Mesothelial cell of epicardium (in vitro differentiated cells): ENCODE results near the gene KIR2DL3. TPM values are rescaled to one million over a fixed set of nuclear protein-coding genes. Genes with fewer than 3 reads are reported as not detected.

Experiments used
- DNase-seq, 2 experiments: peaks; one replicate each; pipeline ENCODE4 v3.0.0; 2021; ENCODE audit warnings: low spot score in 2 of 2; ENCODE audit not compliant: unreplicated experiment in 2 of 2
- H3K27ac Mint-ChIP-seq: 2 replicates; pipeline ENCODE4 v1.8.0; 2021; ENCODE audit warnings: mixed read lengths
- H3K27me3 Mint-ChIP-seq: 2 replicates; pipeline ENCODE4 v1.8.0; 2021; ENCODE audit warnings: low read depth, mixed read lengths
- H3K36me3 Mint-ChIP-seq: 2 replicates; pipeline ENCODE4 v1.8.0; 2021; ENCODE audit warnings: mixed read lengths
- H3K4me1 Mint-ChIP-seq: 2 replicates; pipeline ENCODE4 v1.8.0; 2021; ENCODE audit warnings: mixed read lengths
- H3K4me3 Mint-ChIP-seq: 2 replicates; pipeline ENCODE4 v1.8.0; 2021; ENCODE audit warnings: mild to moderate bottlenecking, moderate library complexity, mixed read lengths
- H3K9me3 Mint-ChIP-seq: 2 replicates; pipeline ENCODE4 v1.8.0; 2021; ENCODE audit warnings: mixed read lengths
- total RNA-seq: library from RNA; stranded (reverse); gene quantifications from 3 replicates; pipeline ENCODE4 v1.2.1, GENCODE V29; 2021
- TF ChIP-seq, protein P1 (sequence below): fragments of 200-600 bp; sonication (generic); IDR thresholded peaks from one replicate; pipeline ENCODE4 v1.5.0; 2021; ENCODE audit warnings: antibody characterized with exemption; ENCODE audit not compliant: unreplicated experiment

KIR2DL3 gene
- total RNA-seq, 1 donor from 2014 or later, result not detected

DNA sequence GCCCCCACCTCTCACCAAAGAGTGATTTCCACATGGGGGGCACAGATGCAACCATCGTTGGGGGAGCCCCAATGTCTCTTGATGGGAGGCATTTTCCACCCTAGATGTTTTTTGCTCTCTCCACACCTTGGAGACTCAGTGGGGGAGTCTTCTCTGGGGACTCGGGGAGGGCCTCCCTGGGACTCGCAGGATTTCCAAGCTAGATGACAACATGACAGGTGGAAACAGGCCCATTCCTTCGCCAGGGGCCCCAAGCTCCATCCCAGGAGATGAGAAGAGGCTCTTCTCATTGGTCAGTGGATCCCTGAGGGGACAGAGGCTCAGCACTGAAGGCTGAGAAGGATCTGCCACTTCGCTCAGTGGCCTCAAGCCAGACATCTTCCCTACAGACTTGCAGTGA lies 52.4 kb downstream of the KIR2DL3 start:
- Mint-ChIP-seq H3K4me3 (no peak overlapping the region), H3K4me1 (no peaks in the 10 kb centered on the region), H3K27me3 (no peaks in the 10 kb centered on the region), H3K9me3 (peaks cover 68% of the 10 kb centered on the region), H3K27ac (no peak overlapping the region), H3K36me3 (peaks cover 3% of the 10 kb centered on the region)
- DNase-seq, result no peak
- TF ChIP-seq, protein P1, sequence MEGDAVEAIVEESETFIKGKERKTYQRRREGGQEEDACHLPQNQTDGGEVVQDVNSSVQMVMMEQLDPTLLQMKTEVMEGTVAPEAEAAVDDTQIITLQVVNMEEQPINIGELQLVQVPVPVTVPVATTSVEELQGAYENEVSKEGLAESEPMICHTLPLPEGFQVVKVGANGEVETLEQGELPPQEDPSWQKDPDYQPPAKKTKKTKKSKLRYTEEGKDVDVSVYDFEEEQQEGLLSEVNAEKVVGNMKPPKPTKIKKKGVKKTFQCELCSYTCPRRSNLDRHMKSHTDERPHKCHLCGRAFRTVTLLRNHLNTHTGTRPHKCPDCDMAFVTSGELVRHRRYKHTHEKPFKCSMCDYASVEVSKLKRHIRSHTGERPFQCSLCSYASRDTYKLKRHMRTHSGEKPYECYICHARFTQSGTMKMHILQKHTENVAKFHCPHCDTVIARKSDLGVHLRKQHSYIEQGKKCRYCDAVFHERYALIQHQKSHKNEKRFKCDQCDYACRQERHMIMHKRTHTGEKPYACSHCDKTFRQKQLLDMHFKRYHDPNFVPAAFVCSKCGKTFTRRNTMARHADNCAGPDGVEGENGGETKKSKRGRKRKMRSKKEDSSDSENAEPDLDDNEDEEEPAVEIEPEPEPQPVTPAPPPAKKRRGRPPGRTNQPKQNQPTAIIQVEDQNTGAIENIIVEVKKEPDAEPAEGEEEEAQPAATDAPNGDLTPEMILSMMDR, result no peak

DNA sequence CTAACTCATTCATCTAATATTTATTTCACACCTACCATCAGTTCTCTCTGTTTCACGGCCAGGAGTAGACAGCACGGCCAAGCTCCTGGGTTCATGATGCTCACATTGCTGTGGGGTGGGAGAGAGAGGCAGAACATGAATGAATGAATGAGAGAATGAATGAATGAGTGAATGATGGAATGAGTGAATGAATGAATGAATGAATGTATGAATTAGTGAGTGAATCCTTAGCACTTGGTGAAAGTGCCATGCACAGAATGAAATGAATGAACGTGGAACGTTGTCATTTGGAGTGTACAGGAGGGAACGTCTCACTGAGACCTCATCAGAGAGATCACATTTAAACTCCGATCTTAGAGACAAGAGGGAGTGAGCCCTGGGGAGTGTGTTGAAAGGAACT lies 53.2 kb downstream of the KIR2DL3 start:
- H3K36me3 Mint-ChIP-seq, result no peaks in the 10 kb centered on the region
- no peaks in the 10 kb centered on the region for H3K4me1 Mint-ChIP-seq
- H3K4me3 Mint-ChIP-seq, result no peak overlapping the region
- TF ChIP-seq, protein P1, result no peak
- no peak overlapping the region for H3K27ac Mint-ChIP-seq
- peaks cover 61% of the 10 kb centered on the region for H3K9me3 Mint-ChIP-seq
- DNase-seq, result no peak
- H3K27me3 Mint-ChIP-seq, result no peaks in the 10 kb centered on the region

DNA sequence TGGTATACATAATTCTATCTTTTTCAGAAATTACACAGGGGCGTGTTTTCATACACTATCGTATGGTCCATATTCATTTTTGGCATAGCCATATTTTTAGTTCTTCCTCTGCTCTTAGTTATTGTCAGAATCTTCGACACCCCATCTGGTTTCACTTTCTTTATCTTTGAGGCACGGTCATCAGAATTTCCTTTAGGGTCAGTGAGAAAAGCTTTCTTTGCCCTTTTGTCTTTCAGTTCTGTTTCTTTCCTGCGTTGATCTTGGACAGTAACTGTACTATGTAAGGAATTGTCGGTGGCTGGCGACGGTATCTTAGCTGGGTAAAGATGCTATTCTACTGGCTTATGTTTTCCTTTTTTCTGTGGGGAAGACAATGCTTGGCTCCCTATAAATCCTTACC lies 54.5 kb downstream of the KIR2DL3 start:
- peaks cover 57% of the 10 kb centered on the region for H3K9me3 Mint-ChIP-seq
- H3K4me1 Mint-ChIP-seq, result no peaks in the 10 kb centered on the region

DNA sequence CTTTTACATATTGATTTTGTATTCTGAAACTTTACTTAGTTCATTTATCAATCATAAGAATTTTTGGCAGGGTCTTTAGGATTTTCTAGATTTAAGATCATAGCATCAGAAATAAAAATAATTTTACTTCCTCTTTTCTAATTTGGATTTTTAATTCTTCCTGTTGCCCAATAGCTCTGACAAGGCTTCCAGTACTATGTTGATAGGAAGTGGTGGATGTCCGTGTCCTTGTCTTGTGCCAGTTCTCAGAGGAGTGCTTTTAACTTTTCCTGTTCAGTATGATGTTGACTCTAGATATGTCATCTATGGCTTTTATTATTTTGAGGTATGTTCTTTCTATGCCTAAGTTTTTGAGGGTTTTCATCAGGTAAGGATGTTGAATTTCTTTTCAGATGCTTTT lies 57.4 kb downstream of the KIR2DL3 start:
- H3K27ac Mint-ChIP-seq, result no peak overlapping the region
- DNase-seq, result no peak
- H3K4me3 Mint-ChIP-seq, result no peak overlapping the region
- H3K9me3 Mint-ChIP-seq, result peaks cover 51% of the 10 kb centered on the region
- H3K36me3 Mint-ChIP-seq, result no peaks in the 10 kb centered on the region
- no peaks in the 10 kb centered on the region for H3K4me1 Mint-ChIP-seq
- TF ChIP-seq, protein P1, result no peak
- no peaks in the 10 kb centered on the region for H3K27me3 Mint-ChIP-seq

More for the DNA sequence above, 54.5 kb downstream of the KIR2DL3 start:
- no peak overlapping the region for H3K27ac Mint-ChIP-seq
- H3K4me3 Mint-ChIP-seq, result no peak overlapping the region
- TF ChIP-seq, protein P1, result no peak
- DNase-seq, result no peak
- H3K27me3 Mint-ChIP-seq, result no peaks in the 10 kb centered on the region
- H3K36me3 Mint-ChIP-seq, result no peaks in the 10 kb centered on the region

Other genes starting within 250 kb of the KIR2DL3 start
- not detected in 3 replicates for gene LAIR2, start 235.7 kb upstream of the KIR2DL3 start, total RNA-seq
- not detected in 3 replicates for gene LILRA2, start 164.7 kb upstream of the KIR2DL3 start, total RNA-seq
- gene LILRA1, start 144.9 kb upstream of the KIR2DL3 start, total RNA-seq, result not detected in 3 replicates
- not detected in 3 replicates for gene LILRB1, start 108.0 kb upstream of the KIR2DL3 start, total RNA-seq
- gene LILRB4, start 75.5 kb upstream of the KIR2DL3 start, total RNA-seq, result not detected in 3 replicates
- not detected in 3 replicates for gene KIR3DL3, start 14.1 kb upstream of the KIR2DL3 start, total RNA-seq
- gene KIR2DL1, start 31.3 kb downstream of the KIR2DL3 start, total RNA-seq, result not detected in 3 replicates
- not detected in 3 replicates for gene KIR2DL4, start 65.1 kb downstream of the KIR2DL3 start, total RNA-seq
- not detected in 3 replicates for gene KIR3DL1, start 78.0 kb downstream of the KIR2DL3 start, total RNA-seq
- gene KIR2DS4, start 94.2 kb downstream of the KIR2DL3 start, total RNA-seq, result not detected in 3 replicates
- not detected in 3 replicates for gene KIR3DL2, start 111.9 kb downstream of the KIR2DL3 start, total RNA-seq
- not detected in 3 replicates for gene FCAR, start 135.7 kb downstream of the KIR2DL3 start, total RNA-seq
- not detected in 3 replicates for gene NCR1, start 167.6 kb downstream of the KIR2DL3 start, total RNA-seq
- gene NLRP7, start 209.0 kb downstream of the KIR2DL3 start, total RNA-seq, result 0.07 to 0.09 TPM in 2 of 3 replicates, not detected in the other
- 54.1 to 56.8 TPM (median 56.2 TPM) in 3 replicates for gene NLRP2, start 227.9 kb downstream of the KIR2DL3 start, total RNA-seq